GM23248 (cell line): ENCODE measurements around the gene CRNKL1. TPM values are rescaled to one million over a fixed set of nuclear protein-coding genes. Genes with fewer than 3 reads are reported as not detected.

Source experiments
- DNase-seq: peaks from one replicate; pipeline ENCODE4 v3.0.0-alpha.2; 2015
- H2AFZ ChIP-seq: fragments of 200-600 bp; sonication (generic); 2 replicates; pipeline ENCODE4 v1.6.1; 2016; ENCODE audit warnings: antibody characterized with exemption
- H3F3A ChIP-seq: fragments of 200-600 bp; sonication (generic); 2 replicates; pipeline ENCODE4 v1.6.1; 2016; ENCODE audit warnings: mild to moderate bottlenecking, antibody characterized with exemption, mixed run types; ENCODE audit not compliant: insufficient read depth
- H3K27ac ChIP-seq: fragments of 200-600 bp; sonication (generic); 2 replicates; pipeline ENCODE4 v1.5.1; 2016; ENCODE audit warnings: mild to moderate bottlenecking
- H3K27me3 ChIP-seq: fragments of 200-600 bp; sonication (generic); replicated peaks from 2 replicates; pipeline ENCODE4 v1.6.1; 2016; ENCODE audit warnings: mild to moderate bottlenecking; ENCODE audit not compliant: insufficient read depth
- H3K36me3 ChIP-seq: fragments of 200-600 bp; sonication (generic); 2 replicates; pipeline ENCODE4 v1.6.1; 2016; ENCODE audit warnings: low read depth, mild to moderate bottlenecking
- H3K4me1 ChIP-seq: fragments of 200-600 bp; sonication (generic); 2 replicates; pipeline ENCODE4 v1.6.1; 2016; ENCODE audit warnings: mild to moderate bottlenecking; ENCODE audit not compliant: insufficient read depth
- H3K4me2 ChIP-seq: fragments of 200-600 bp; sonication (generic); one replicate; pipeline ENCODE4 v1.6.1; 2016; ENCODE audit warnings: mild to moderate bottlenecking; ENCODE audit not compliant: unreplicated experiment
- H3K4me3 ChIP-seq: fragments of 200-600 bp; sonication (generic); 2 replicates; pipeline ENCODE4 v1.5.1; 2016; ENCODE audit warnings: mild to moderate bottlenecking
- H3K79me2 ChIP-seq: fragments of 200-600 bp; sonication (generic); 2 replicates; pipeline ENCODE4 v1.6.1; 2016; ENCODE audit warnings: mild to moderate bottlenecking; ENCODE audit not compliant: insufficient read depth
- H3K9ac ChIP-seq: fragments of 200-600 bp; sonication (generic); 2 replicates; pipeline ENCODE4 v1.6.1; 2016; ENCODE audit warnings: mild to moderate bottlenecking
- H3K9me2 ChIP-seq: fragments of 200-600 bp; sonication (generic); 2 replicates; pipeline ENCODE4 v1.6.1; 2016; ENCODE audit warnings: mixed run types, mild to moderate bottlenecking, moderate library complexity; ENCODE audit not compliant: insufficient read depth
- H3K9me3 ChIP-seq: fragments of 200-600 bp; sonication (generic); one replicate; pipeline ENCODE4 v1.6.1; 2017; ENCODE audit warnings: low read depth
- H4K20me1 ChIP-seq: fragments of 200-600 bp; sonication (generic); 2 replicates; pipeline ENCODE4 v1.6.0; 2016; ENCODE audit not compliant: insufficient read depth
- EZH2 ChIP-seq: fragments of 200-600 bp; sonication (generic); IDR thresholded peaks from 2 replicates; pipeline ENCODE4 v1.6.1; 2018; ENCODE audit warnings: antibody characterized with exemption, mild to moderate bottlenecking; ENCODE audit not compliant: insufficient read depth, poor library complexity, severe bottlenecking
- EZH2phosphoT487 ChIP-seq: fragments of 200-600 bp; sonication (generic); IDR thresholded peaks from 2 replicates; pipeline ENCODE4 v1.6.1; 2018; ENCODE audit warnings: antibody characterized with exemption, moderate library complexity, mild to moderate bottlenecking, low read depth; ENCODE audit not compliant: insufficient read depth
- WGBS, 2 experiments: methylation state at CpG; one replicate each; pipeline ENCODE4 v1.1.6; 2015 to 2017; ENCODE audit warnings: low lambda C conversion rate in 2 of 2, low coverage in 1 of 2; ENCODE audit errors: missing lambda C conversion rate in 2 of 2; 5-methylcytosine and 5-hydroxymethylcytosine counted together
- in situ Hi-C: fragments of 300-500 bp; cut with MboI; formaldehyde crosslinking; loops from 2 replicates; pipeline ENCODE4 v1.15.0; 2020
- polyA plus RNA-seq: library from polyadenylated mRNA; unstranded; fragments of >200 nt; fragmentation: Nextera tagmentation; extraction: Ambion mirVana; gene quantifications from 2 replicates; pipeline ENCODE4 v1.2.1, GENCODE V29; 2016
- total RNA-seq: library from RNA; depleted of rRNA; stranded (reverse); fragments of >200 nt; shearing (Covaris generic); gene quantifications from 2 replicates; pipeline ENCODE4 v1.2.3, GENCODE V29; 2014

The CRNKL1 gene
- total and polyA plus RNA-seq, 2 experiments from 2014 or later, result 16.9 to 24.2 TPM

- in situ Hi-C loops, result no loop called here
- Histone ChIP-seq H3K27me3 (no peaks in the 10 kb centered on the region), H3K4me1 (peaks cover 20% of the 10 kb centered on the region), H2AFZ (no peak overlapping the region; the same call in 1 of the 2 replicates), H3K4me2 (peak overlapping the region; percentile 95), H3K36me3 (no peaks in the 10 kb centered on the region), H3K27ac (no peak overlapping the region), H3K9me3 (no peaks in the 10 kb centered on the region), H3K9me2 (no peaks in the 10 kb centered on the region), H3K4me3 (peak overlapping the region; percentile 84), H3F3A (peaks cover 1% of the 10 kb centered on the region), H3K79me2 (peaks cover 62% of the 10 kb centered on the region), H3K9ac (peak overlapping the region; percentile 88), H4K20me1 (no peaks in the 10 kb centered on the region)
- WGBS, 2 experiments, result 88 to 92% methylated on average over 8 of the region's 8 CpGs
- no peak for TF ChIP-seq EZH2phosphoT487
- no peak for TF ChIP-seq EZH2
- no peak for DNase-seq
Observed at GRCh38 chr20:20018366-20018765, 33.9 kb downstream of the CRNKL1 start.

- H3K9me3 ChIP-seq, result no peaks in the 10 kb centered on the region
- peak overlapping the region; percentile 88 for H3K9ac ChIP-seq
- H4K20me1 ChIP-seq, result no peaks in the 10 kb centered on the region
- no peaks in the 10 kb centered on the region for H3K9me2 ChIP-seq
- peak overlapping the region; percentile 84 for H3K4me3 ChIP-seq
- no peaks in the 10 kb centered on the region for H3K27me3 ChIP-seq
- in situ Hi-C loops, result no loop called here
- peak overlapping the region; percentile 41 for H3K27ac ChIP-seq
- peaks cover 57% of the 10 kb centered on the region for H3K79me2 ChIP-seq
- no peaks in the 10 kb centered on the region; the same call in 1 of the 2 replicates for H3F3A ChIP-seq
- WGBS, 2 experiments, result 2 to 3% methylated on average over 17 of the region's 17 CpGs
- H3K4me1 ChIP-seq, result peaks cover 20% of the 10 kb centered on the region
- DNase-seq, result peak; percentile 50
- H3K4me2 ChIP-seq, result peak overlapping the region; percentile 95
- peak overlapping the region; percentile 96 for H2AFZ ChIP-seq
- H3K36me3 ChIP-seq, result no peaks in the 10 kb centered on the region
- TF ChIP-seq EZH2, result no peak
Observed at GRCh38 chr20:20017844-20018185, 34.5 kb downstream of the CRNKL1 start.

GRCh38 chr20:20017001-20017843 lies 35.0 kb downstream of the CRNKL1 start, which contains the start of gene NAA20:
Gene NAA20 (plus strand): TSS chr20:20017362. CDS start chr20:20017397, 35 bp downstream.
- in situ Hi-C loops, result no loop called here
- 1% methylated on average over 49 to 64 of the region's 81 CpGs for WGBS, 2 experiments
- no peaks in the 10 kb centered on the region for H3K9me3 ChIP-seq
- peaks cover 51% of the 10 kb centered on the region for H3K79me2 ChIP-seq
- H3K36me3 ChIP-seq, result no peaks in the 10 kb centered on the region
- peak; percentile 98 for DNase-seq
- no peak for TF ChIP-seq EZH2phosphoT487
- H3K9me2 ChIP-seq, result no peaks in the 10 kb centered on the region
- H3K4me3 ChIP-seq, result peak within 1 kb of the TSS; percentile 84
- H4K20me1 ChIP-seq, result no peaks in the 10 kb centered on the region
- peaks cover 20% of the 10 kb centered on the region for H3K4me1 ChIP-seq
- H3K27ac ChIP-seq, result peak within 1 kb of the TSS; percentile 64
- peak within 1 kb of the TSS; percentile 88 for H3K9ac ChIP-seq
- peak within 1 kb of the TSS; percentile 96 for H2AFZ ChIP-seq
- peak within 1 kb of the TSS; percentile 95 for H3K4me2 ChIP-seq
- H3F3A ChIP-seq, result no peaks in the 10 kb centered on the region; the same call in 1 of the 2 replicates
- no peaks in the 10 kb centered on the region for H3K27me3 ChIP-seq

GRCh38 chr20:20014659-20015058 lies 37.6 kb downstream of the CRNKL1 start:
- H3K9ac ChIP-seq, result no peak overlapping the region
- H3K4me2 ChIP-seq, result no peak overlapping the region
- TF ChIP-seq EZH2phosphoT487 (no peak), EZH2 (no peak)
- H4K20me1 ChIP-seq, result no peaks in the 10 kb centered on the region
- peaks cover 25% of the 10 kb centered on the region for H3K79me2 ChIP-seq
- no peak overlapping the region for H2AFZ ChIP-seq
- no peaks in the 10 kb centered on the region for H3K27me3 ChIP-seq
- WGBS, 2 experiments, result 75 to 76% methylated on average over 2 of the region's 2 CpGs
- H3K9me3 ChIP-seq, result no peaks in the 10 kb centered on the region
- DNase-seq, result no peak
- in situ Hi-C loops, result no loop called here
- peaks cover 9% of the 10 kb centered on the region; the same call in 1 of the 2 replicates for H3F3A ChIP-seq
- H3K9me2 ChIP-seq, result no peaks in the 10 kb centered on the region
- no peaks in the 10 kb centered on the region for H3K36me3 ChIP-seq
- no peak overlapping the region for H3K27ac ChIP-seq
- peaks cover 29% of the 10 kb centered on the region for H3K4me1 ChIP-seq
- no peak overlapping the region for H3K4me3 ChIP-seq
